Measurements from ENCODE around the gene SNRNP40. TPM values are rescaled to one million over a fixed set of nuclear protein-coding genes. Genes with fewer than 3 reads are reported as not detected.

Gene SNRNP40
- total and polyA plus RNA-seq, 2 donors from 2014 or later: 31.3 to 44.2 TPM

GRCh38 chr1:31302709-31303441 lies 6.3 kb upstream of the SNRNP40 start:
- TF ChIP-seq CTCF (IDR thresholded peaks at IDR 0.05; ENCODE audit: borderline replicate concordance, extremely low read depth, insufficient read depth): no peak
- no peak for FAIRE-seq
- no peaks in the 10 kb centered on the region for H3K27me3 ChIP-seq (ENCODE audit: control insufficient read depth, insufficient read depth, low read length)

GRCh38 chr1:31300193-31300592 lies 3.6 kb upstream of the SNRNP40 start:
- DNase-seq (no peak), FAIRE-seq (no peak)
- Histone ChIP-seq H3K27ac (ENCODE audit: low read depth in 2 of 2, low read length in 2 of 2) (no peak overlapping the region), H3K4me1 (ENCODE audit: control insufficient read depth in 2 of 3, insufficient read depth in 2 of 3, low read depth in 1 of 3, low read length in 3 of 3) (peaks cover 3 to 16% (median 12%) of the 10 kb centered on the region in 3 donors), H3K36me3 (ENCODE audit: control insufficient read depth in 2 of 3, insufficient read depth in 3 of 3, low read length in 3 of 3) (no peaks in the 10 kb centered on the region), H3K4me3 (ENCODE audit: low read length in 3 of 3) (no peak overlapping the region), H3K9me3 (ENCODE audit: control insufficient read depth in 2 of 3, insufficient read depth in 1 of 3, low read length in 3 of 3) (no peaks in the 10 kb centered on the region), H3K9ac (ENCODE audit: low read length in 3 of 3) (no peak overlapping the region), H3K27me3 (ENCODE audit: control insufficient read depth, insufficient read depth, low read length) (no peaks in the 10 kb centered on the region)
- intact Hi-C loops (cut with DNase I): no loop called here
- TF ChIP-seq CTCF (IDR thresholded peaks at IDR 0.05; ENCODE audit: borderline replicate concordance, extremely low read depth, insufficient read depth): no peak

More at GRCh38 chr1:31302709-31303441, 6.3 kb upstream of the SNRNP40 start:
- no peak overlapping the region for H3K27ac ChIP-seq (ENCODE audit: low read depth in 2 of 2, low read length in 2 of 2)
- no peak for DNase-seq
- no peaks in the 10 kb centered on the region for H3K9me3 ChIP-seq (ENCODE audit: control insufficient read depth in 2 of 3, insufficient read depth in 1 of 3, low read length in 3 of 3)
- H3K4me1 ChIP-seq (ENCODE audit: control insufficient read depth in 2 of 3, insufficient read depth in 2 of 3, low read depth in 1 of 3, low read length in 3 of 3): peaks cover 2 to 5% (median 2%) of the 10 kb centered on the region in 3 donors
- H3K9ac ChIP-seq (ENCODE audit: low read length in 3 of 3): no peak overlapping the region
- H3K36me3 ChIP-seq (ENCODE audit: control insufficient read depth in 2 of 3, insufficient read depth in 3 of 3, low read length in 3 of 3): no peaks in the 10 kb centered on the region
- intact Hi-C loops (cut with DNase I): no loop called here
- no peak overlapping the region for H3K4me3 ChIP-seq (ENCODE audit: low read length in 3 of 3)

GRCh38 chr1:31299365-31299764 lies 2.8 kb upstream of the SNRNP40 start:
- H3K27ac ChIP-seq (ENCODE audit: low read depth in 2 of 2, low read length in 2 of 2): no peak overlapping the region
- H3K4me1 ChIP-seq (ENCODE audit: control insufficient read depth in 2 of 3, insufficient read depth in 2 of 3, low read depth in 1 of 3, low read length in 3 of 3): peaks cover 3 to 16% (median 12%) of the 10 kb centered on the region in 3 donors
- no peak overlapping the region for H3K4me3 ChIP-seq (ENCODE audit: low read length in 3 of 3)
- H3K9ac ChIP-seq (ENCODE audit: low read length in 3 of 3): no peak overlapping the region
- H3K9me3 ChIP-seq (ENCODE audit: control insufficient read depth in 2 of 3, insufficient read depth in 1 of 3, low read length in 3 of 3): no peaks in the 10 kb centered on the region
- H3K27me3 ChIP-seq (ENCODE audit: control insufficient read depth, insufficient read depth, low read length): no peaks in the 10 kb centered on the region
- intact Hi-C loops (cut with DNase I): no loop called here
- DNase-seq (no peak), FAIRE-seq (no peak)
- no peak for TF ChIP-seq CTCF (IDR thresholded peaks at IDR 0.05; ENCODE audit: borderline replicate concordance, extremely low read depth, insufficient read depth)
- no peaks in the 10 kb centered on the region for H3K36me3 ChIP-seq (ENCODE audit: control insufficient read depth in 2 of 3, insufficient read depth in 3 of 3, low read length in 3 of 3)
